Adipose tissue (tissue), 3 donors: Measurements from ENCODE around the gene COL12A1. TPM values are rescaled to one million over a fixed set of nuclear protein-coding genes. Genes with fewer than 3 reads are reported as not detected.

Experiments used
- H3K27ac ChIP-seq: one replicate; pipeline ENCODE4 v1.5.1; 2013; ENCODE audit warnings: low read depth, low read length
- WGBS, 3 donors: extraction: QIAGEN DNeasy Blood & Tissue Kit; methylation state at CpG; one replicate each; pipeline ENCODE4 v1.1.7; 2013; 5-methylcytosine and 5-hydroxymethylcytosine counted together
- polyA plus RNA-seq, 3 donors: library from polyadenylated mRNA; stranded (reverse); fragments of 200-250 nt; gene quantifications; one replicate each; pipeline ENCODE4 v1.2.3, GENCODE V29; 2013
- donor health status: healthy with polysubstance abuse.
- donor health status: Bipolar disorder and iron deficiency.
- donor health status: healthy.

Gene COL12A1
- polyA plus RNA-seq, 3 donors, result 4.2 to 55.7 (median 21.0) TPM

DNA sequence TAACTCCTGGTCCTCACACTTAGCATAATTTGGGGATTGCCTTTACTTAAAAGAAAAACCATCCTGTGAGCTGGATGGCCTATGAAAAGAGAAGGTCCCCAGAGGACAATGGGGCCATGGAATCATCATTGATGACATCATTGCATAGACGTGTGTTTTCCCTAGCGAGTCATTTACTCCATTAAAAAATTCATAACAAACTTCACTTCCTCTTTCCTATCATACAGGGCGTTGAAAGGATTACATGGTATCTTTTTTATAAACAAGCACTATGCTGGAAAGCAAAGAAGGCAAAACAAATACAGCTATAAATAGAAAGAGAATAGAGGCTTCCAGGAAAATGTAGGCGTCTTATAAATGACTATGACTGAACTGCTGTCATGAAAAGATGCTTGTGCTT, 11.3 kb upstream of the COL12A1 start:
- no peak overlapping the region for H3K27ac ChIP-seq
- 19 to 34% (median 21%) methylated on average over 4 of the region's 4 CpGs for WGBS, 3 donors

- WGBS, 3 donors, result 67 to 88% (median 84%) methylated on average over 4 of the region's 4 CpGs
- H3K27ac ChIP-seq, result no peak overlapping the region
Observed at GRCh38 chr6:75215291-75215690, 9.4 kb upstream of the COL12A1 start.

- WGBS, 3 donors, result 79 to 87% (median 80%) methylated on average over 2 of the region's 2 CpGs
Observed at GRCh38 chr6:75213732-75214131, 7.9 kb upstream of the COL12A1 start.

GRCh38 chr6:75213112-75213511, 7.3 kb upstream of the COL12A1 start:
- 13 to 26% (median 21%) methylated on average over 1 of the region's 1 CpG for WGBS, 3 donors
- no peak overlapping the region for H3K27ac ChIP-seq

More at GRCh38 chr6:75213732-75214131, 7.9 kb upstream of the COL12A1 start:
- H3K27ac ChIP-seq, result no peak overlapping the region

DNA sequence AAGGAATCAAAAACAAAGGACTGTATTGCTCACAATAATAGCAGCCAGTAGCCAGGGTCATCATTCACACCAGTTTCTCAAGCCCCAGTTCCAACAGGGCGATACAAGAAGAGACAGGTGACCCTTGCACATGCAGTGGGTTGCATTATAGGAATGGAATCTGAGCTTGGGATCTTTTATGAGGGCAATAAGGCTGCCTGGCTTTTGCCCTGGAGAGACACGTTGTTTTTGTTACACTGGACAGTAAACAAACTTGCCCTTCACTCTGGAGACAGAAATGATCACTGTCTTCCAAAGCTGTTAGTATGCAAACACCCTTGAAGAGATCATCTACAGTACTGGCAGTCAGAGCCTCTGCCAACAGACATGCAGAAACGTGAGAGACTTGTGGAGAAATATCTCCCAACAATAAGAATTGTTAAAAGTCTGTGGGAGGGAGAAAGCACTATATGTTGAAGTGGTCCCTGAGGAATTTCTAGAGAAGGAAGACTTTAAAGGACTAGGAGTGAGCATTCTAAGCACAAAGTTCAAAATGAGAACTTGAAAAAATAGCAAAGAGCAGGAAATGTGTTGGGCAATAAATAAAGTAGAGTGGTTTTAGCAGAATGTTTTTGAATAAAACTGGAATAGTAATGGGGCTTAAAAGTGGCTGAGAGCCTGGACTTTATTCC, 6.2 kb upstream of the COL12A1 start:
- 21 to 38% (median 22%) methylated on average over 3 of the region's 3 CpGs for WGBS, 3 donors
- no peak overlapping the region for H3K27ac ChIP-seq

GRCh38 chr6:75210885-75211739, 5.3 kb upstream of the COL12A1 start:
- WGBS, 3 donors, result 25 to 27% (median 26%) methylated on average over 10 of the region's 10 CpGs
- no peak overlapping the region for H3K27ac ChIP-seq

DNA sequence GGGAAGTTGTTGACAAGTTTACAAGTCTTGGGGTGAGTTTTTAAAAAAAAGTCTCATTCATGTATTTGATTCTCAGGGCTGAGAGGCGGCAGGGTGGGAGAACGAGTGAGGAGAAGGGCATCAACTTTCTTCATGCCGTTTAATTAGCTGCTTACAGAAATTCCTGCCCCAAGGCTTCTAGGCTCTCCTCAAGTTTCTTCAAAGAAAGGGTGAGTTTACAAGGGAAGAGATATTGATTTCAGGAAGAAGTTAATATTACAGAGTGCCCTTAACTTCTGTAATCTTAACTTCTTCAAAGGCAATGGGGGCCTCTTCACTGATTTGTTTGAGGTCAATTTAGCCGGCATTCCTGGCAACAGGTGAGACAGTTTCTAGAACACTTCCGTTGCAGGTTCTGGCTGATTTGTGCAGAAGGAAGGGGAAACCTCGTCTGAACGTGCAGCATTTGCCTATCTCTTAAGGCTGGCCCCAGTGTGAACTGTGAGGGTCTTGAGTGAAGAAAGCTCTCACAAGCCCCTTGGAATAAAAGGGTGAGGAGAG, 3.4 kb upstream of the COL12A1 start:
- H3K27ac ChIP-seq, result no peak overlapping the region
- WGBS, 3 donors, result 22 to 34% (median 34%) methylated on average over 7 of the region's 7 CpGs

DNA sequence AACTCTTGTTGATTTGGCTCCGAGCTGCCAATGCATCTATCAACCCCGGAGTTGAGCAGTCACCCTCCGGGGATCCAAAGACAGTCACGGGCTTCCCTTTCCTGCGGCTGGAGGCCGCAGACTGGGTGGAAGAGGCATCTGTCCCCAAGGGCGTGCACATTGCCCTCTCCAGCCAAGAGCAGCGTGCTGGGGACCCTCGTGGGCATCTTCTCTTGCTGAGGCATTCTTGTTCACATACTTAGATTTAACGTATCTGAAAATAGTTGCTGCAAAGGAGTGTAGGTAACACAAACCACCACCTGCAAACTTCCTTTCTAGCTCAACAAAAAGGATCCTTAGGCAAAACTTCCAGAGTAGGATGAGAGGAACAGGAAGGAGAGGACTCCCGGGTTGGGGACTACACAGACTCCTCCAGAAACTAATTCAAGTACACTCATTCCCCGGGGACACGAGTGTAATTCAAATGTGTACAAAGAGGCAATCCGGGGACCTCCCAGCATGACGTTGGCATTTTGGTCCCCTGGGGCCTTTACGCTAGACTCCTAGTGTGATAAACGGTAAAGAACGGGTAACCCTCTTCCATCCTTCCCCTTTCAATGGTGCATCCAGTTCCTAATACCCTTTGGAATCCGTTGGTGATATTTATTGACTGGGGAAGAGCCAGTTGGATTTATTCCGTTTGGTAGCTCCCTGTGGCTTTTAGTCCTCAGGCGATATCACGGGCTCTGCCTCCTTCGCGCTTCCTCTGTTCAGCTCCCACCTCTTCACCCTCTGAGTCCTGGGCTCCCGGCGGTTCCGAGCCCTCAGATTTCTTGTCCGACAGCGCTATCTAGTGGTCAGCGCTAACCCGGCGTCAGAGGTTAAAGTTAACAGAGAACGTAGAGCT, 2.7 kb upstream of the COL12A1 start:
- H3K27ac ChIP-seq, result no peak overlapping the region
- WGBS, 3 donors, result 4 to 12% (median 7%) methylated on average over 33 of the region's 33 CpGs

DNA sequence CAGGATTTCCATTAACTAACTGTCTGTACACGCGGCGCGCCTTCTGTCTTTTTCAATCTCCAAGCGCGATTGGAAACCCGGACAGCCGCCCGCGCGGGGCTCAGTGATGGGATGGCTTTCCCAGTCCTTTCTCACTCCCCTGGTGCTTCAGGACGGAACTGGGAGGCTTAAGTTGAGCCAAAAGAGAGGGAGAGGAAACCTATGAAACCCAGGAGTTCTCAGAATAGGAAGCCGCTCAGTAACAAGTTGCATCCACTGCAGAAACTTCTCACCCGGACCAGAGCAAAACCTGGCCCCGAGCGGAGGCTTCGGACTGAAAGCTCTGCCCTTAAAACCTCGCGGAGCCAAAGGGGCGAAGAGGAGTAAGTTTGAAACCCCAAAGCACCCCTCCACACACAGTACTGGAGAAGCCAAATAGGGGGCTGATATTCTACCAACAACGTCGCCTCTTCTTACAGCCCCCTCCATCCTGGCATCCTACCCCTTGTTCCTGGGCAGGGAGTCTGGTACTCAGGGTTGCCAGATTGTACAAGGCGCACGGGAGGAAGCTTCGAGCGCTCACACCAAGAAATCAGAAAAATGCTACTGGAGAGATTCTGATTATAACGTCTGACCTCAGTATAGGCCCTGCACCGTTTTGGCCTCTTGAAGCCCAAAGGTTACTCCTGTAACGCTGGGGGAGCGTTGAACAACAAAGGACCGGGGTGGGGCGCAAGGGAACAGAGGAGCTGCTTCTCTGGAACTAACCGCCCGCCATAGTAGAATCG, 906 bp upstream of the COL12A1 start:
- 14 to 18% (median 15%) methylated on average over 35 of the region's 35 CpGs for WGBS, 3 donors

GRCh38 chr6:75204959-75205775, 686 bp downstream of the COL12A1 start:
- WGBS, 3 donors, result 1 to 2% (median 2%) methylated on average over 47 of the region's 47 CpGs
- no peak overlapping the region for H3K27ac ChIP-seq

More for the DNA sequence above, 906 bp upstream of the COL12A1 start:
- H3K27ac ChIP-seq, result no peak overlapping the region

DNA sequence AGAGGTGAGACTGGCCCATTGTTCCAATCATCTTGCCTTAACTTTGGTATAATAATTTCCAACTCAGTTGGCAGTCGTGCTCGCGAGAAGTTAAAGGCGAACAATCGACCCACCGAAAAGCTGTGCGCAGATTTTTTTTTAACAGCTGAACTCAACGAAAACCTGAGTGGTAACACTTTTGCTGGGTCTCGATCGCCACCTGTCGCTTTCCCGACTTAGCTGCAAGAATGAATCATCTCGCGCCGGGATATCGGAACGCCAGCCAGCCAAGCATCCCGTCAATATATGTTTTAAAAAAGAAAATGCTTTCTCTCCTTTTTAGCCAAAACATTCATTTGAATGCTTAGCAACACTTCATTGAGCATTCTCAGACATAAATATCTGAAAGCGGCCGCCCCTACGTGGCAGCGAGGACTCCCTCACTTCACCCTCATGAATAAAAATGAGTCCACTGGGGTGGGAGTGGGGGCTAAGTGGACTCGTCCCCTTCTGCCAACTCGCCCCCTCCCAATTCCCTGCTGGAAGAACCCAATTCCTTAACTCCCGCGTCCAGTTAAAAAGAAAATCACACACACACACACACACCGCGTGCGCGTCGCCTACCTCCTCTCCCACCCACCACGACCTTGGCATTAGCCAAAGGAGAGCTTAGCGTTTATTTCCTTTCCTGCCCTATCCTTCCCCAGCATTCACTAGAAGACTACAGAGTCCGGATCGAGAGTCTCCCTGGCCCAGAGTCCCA, 1.5 kb downstream of the COL12A1 start:
- 1 to 3% (median 1%) methylated on average over 35 of the region's 35 CpGs for WGBS, 3 donors

DNA sequence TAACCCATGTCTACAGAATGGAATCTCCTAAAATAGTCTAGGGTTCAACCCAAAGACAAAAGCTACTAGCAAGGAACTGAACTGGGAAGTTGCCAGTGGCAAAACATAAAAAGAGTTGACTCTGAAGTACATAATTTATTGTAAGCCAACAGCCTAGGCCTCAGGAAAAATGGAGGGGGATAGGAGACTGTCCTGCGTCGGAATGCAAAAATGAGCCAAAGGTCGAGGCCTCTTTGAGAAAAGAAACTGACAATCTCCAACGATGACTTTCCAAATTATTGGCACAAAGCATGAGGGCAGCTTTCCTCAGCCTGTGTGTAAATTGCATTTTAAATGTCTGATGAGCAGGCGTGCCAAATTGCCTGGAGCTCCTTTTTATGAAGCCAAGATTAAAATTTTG, 2.1 kb downstream of the COL12A1 start:
- no peak overlapping the region for H3K27ac ChIP-seq
- 18 to 41% (median 30%) methylated on average over 5 of the region's 5 CpGs for WGBS, 3 donors

More for the DNA sequence above, 1.5 kb downstream of the COL12A1 start:
- H3K27ac ChIP-seq, result no peak overlapping the region

DNA sequence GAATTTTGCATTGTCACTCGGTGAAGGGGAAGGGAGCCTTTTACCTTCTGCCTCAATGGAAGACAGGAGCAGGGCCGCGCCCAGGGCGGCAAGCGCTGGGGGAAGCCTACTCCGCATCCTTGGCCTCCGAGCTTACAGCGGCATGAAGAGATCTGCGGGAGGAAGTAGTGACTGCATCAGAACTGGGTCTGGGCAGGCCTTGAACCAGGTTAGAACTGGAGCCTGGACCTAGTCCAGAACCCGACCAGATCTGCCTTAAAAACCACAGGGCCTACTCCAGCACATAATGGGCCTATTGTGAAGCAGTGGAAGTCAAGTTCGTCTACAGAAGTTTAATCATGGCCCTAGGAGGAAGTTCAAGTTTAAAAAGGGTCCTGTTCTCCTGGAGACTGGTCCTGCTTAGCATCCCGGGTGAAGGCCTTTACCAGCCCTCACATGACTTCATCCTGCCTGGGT, 3.1 kb downstream of the COL12A1 start:
- no peak overlapping the region for H3K27ac ChIP-seq
- 42 to 80% (median 48%) methylated on average over 12 of the region's 12 CpGs for WGBS, 3 donors

DNA sequence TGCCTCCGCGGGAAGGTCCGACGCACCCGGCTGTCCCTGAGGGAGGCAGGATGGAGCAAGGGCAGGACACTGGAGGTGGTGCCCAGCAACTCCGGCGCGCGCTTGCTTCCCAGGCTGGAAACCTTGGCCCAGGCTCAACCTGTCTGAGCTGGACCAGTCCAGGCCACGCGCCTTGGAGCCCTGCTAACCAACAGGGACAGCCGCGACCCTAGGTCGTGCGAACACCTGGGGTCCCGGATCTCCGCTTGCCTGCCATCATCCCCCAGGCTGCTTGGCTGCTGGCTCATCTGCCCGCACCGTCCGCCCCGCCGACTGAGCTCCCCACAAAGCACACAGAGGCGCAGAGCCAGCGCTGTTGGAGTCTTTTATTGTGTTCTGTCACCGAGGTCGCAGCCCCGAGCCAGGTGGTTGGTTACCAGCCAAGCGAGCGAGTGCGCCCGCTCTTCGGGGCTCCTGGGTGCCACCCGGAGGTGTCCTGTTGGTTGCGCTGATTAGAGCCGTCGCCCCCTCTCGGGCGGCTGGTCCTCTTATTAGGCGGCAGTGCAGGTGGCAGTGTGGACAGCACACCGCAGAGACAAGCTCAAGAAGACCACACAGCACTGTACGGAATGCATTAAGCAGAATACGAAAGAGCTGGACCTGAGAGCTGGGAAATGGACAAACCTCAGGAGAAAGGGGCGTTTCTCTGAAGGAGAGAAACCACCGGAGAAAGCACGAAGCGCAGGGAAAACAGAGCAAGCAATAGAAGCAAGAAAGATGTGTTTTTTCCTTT, 3.8 kb downstream of the COL12A1 start:
- no peak overlapping the region for H3K27ac ChIP-seq
- WGBS, 3 donors, result 13 to 20% (median 17%) methylated on average over 45 to 46 of the region's 46 CpGs

DNA sequence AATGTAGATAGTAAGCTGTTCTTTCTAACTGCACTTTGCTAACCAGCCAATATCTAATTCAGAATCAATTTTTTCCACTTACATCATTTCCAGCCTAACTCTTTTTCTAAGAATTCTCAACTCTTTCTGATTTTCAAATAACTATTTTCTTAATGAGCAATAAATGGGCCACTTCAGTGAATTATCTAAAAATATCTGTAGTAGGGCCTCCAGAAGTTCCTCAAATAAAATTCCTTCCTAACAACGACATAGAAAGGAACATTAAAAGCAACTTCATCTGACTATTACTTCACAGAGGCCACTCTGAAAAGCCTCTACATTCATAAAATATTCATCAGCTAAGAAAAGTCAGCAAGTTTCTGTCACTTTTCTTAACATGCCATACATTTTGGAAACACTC, 4.8 kb downstream of the COL12A1 start:
- H3K27ac ChIP-seq, result no peak overlapping the region
- WGBS, 3 donors, result 15 to 52% (median 21%) methylated on average over 1 of the region's 1 CpG

DNA sequence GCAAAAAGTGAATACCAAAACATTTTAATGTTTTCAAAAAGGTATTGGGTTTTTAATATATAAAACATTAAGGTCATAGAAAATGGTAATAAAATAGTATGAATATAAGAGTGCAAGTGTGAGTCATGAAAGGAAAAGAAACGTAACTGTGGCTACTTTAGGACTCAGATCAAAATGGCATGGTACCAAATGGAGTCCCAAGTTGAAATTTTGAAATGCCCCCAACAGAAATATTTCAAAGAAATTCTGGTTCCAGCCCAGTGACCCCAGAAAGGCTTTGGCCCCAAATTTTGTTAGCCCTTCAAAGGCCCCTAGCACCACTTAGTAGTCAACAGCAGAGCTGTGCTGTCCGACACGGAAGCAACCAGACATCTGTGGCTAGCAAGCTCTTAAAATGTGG, 6.0 kb downstream of the COL12A1 start:
- 66 to 92% (median 80%) methylated on average over 3 of the region's 3 CpGs for WGBS, 3 donors
- no peak overlapping the region for H3K27ac ChIP-seq
